H1 (cell line): ENCODE data around the gene CTXN1. TPM values are rescaled to one million over a fixed set of nuclear protein-coding genes. Genes with fewer than 3 reads are reported as not detected.

Experiments
- TCF12 ChIP-seq: IDR thresholded peaks from 2 replicates; pipeline ENCODE4 v1.6.1; 2011; ENCODE audit warnings: low read depth, mild to moderate bottlenecking, low read length
- ZNF274 ChIP-seq: IDR thresholded peaks from 2 replicates; pipeline ENCODE4 v1.7.0; 2012; ENCODE audit warnings: low read length, borderline replicate concordance; ENCODE audit errors: extremely low read depth
- polyA plus RNA-seq, 7 experiments: library from polyadenylated mRNA; depleted of rRNA in 3 of 7; stranded (reverse) in 5 of 7; unstranded in 2 of 7; fragments of >200 nt in 5 of 7; fragments of 200-250 nt in 2 of 7; gene quantifications; 1 replicate in 5 of 7; 2 replicates in 1 of 7; 4 replicates in 1 of 7; pipeline versions ENCODE4 v1.2.1 to v1.2.3, GENCODE V29; 2011 to 2013; ENCODE audit warnings: missing spikeins in 2 of 7, mixed read lengths in 2 of 7
- total RNA-seq: library from RNA; stranded (reverse); fragmentation: NEBNext Ultra II Directional; extraction: Animal tissue kit (Norgen Biotek cat#: 25700); gene quantifications from 2 replicates; pipeline ENCODE4 v1.2.1, GENCODE V29; 2021

Gene CTXN1
- total and polyA plus RNA-seq, 2 of the 8 experiments (the other 6 are each of a cell fraction or from before 2014, with no cell fraction given) = 16.4 to 58.0 TPM

DNA sequence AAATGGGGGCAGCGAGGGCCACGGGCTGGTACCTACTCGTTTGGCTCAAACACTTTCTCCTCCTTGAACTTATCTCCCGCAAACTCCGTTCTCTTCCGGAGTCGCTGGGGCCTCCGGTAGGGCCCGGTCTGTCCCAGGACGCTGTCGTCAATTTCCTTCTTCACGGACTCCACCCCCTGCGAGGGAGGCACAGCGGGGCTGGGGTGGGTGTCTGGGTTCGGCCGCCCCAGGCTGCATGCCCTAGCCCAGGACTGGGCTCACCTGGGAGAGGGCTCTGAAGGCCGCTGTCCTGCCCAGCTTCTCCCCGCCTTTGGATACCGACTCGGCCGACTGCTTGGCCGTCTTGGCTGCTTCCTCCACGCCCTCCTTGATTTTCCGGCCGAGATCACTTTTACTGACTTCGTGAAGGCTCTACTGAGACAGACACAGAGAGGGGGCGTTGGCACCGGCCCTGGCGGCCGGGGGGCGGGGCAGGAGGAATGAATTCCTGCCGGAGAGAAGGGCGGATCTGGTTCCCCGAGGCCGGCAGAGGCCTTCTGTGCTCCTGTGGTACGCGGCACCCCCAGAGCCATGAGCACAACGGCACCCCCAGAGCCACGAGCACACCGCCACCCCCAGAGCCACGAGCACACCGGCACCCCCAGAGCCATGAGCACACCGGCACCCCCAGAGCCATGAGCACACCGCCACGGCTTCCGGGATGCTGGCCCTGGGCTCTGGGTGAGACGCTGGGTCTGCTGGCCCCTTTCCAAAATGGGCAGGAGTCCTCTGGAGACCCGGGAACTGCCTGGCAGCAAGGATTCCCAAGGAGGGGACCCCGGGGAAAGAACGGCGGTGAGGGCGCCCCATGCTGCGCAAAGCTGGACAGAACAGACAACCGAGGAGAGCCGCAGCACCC, 8.1 kb upstream of the CTXN1 start (continued):
- TF ChIP-seq ZNF274 (no peak), TCF12 (no peak)
